HG03439 (cell line): Measurements from ENCODE around the gene DEPDC1B.
"Not testable (repeated sequence)": the region's sequence is repeated elsewhere in the genome, so short reads cannot be mapped to it uniquely, and the experiment has no call there.

Experiments
- ATAC-seq: cut with Tn5 transposase; IDR thresholded peaks from one replicate; pipeline ENCODE4 v1.9.1; 2021; ENCODE audit warnings: mild to moderate bottlenecking, moderate library complexity; ENCODE audit not compliant: unreplicated experiment

DEPDC1B gene

DNA sequence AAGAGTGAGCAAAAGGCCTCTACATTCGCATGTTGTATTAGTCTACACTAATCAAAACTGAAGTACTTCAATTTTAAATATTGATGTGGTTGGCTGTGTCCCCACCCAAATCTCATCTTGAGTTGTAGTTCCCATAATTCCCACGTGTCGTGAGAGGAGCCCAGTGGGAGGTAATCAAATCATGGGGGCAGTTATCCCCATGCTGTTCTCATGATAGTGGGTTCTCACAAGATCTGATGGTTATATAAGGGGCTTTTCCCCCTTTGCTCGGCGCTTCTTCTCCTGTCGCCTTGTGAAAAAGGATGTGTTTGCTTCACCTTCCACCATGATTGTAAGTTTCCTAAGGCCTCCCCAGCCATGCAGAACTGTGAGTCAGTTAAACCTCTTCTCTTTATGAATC, 112.7 kb downstream of the DEPDC1B start:
- not testable (repeated sequence) for ATAC-seq

DNA sequence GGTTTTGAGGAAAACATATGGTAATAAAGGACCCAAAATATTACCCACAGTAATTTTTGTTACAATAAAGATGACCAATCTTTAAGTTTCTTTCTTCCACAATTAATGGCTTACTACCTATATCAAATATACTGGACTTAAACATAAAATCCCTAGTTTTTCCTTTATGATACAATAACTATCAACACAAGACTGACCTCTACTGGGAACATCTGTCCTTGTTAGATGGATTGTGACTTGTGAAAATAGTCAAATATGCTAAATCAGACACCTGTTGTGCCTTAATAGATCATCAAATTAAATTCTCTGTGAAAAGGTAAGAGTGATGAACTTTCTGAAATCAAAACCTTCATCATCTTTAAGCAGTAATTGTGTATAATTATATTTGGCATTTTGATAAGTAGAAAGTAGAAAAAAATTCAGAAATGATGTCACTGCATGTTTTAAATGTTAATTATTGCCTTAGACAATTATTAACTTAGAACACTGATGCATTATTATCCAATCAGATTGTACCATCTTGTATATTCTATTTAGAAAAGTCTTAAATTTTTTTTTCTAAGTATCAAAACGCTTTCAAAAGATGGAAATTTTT, 113.6 kb downstream of the DEPDC1B start:
- ATAC-seq: no peak

DNA sequence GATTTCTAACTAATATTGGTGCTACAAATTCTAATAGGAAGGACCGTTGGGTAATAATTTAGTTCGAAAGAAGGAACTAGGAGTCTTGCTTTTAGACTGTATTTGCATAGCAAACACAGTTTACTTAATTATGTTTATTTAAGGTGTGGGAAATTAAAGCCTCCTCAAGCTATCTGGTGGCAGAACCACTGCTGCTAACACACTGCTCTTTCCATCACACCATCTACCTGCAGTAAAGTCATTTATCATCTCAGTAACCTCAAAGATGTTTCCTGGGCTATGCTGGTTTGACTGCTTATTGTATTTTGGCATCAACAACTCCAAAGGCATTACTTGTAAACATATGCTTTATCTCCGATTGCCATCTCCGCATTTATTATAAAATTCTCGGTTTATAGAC, 114.3 kb downstream of the DEPDC1B start:
- ATAC-seq: no peak

DNA sequence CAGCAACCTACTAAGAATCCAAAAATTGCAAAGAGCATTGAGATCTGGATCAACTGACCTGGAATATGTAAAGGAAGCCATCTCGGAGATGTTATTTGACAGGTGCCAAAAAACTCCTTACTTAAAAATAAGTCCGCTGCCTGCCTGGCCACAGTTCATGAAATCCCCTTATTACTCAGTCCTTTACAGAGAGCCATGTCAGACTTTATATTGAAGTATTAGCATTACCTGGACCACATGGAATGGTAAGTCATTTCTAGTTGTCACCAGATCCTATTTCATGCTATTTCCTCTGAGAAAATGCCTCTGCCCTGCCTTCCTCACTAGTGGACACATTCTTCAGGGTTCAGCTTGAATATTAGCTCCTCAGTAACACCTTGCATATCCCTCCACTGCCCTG, 115.7 kb downstream of the DEPDC1B start:
- no peak for ATAC-seq

DNA sequence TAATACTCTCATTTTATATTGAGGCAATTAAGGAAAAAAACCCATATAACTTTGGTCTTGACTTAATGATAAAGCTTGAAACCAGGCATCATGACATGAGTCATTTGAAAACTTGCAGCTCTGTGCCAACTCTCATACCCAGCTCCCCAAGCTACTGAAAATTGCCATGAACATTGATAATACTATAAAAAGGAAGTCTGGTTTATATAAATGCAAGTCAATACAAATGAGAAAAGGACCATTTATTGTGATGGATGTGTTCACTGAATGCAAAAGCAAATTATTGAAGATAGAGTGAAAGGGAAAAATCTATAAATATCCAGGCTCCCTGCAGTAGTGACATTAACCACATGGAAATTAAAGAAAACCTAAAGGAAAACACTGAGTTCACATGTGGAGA, 116.3 kb downstream of the DEPDC1B start:
- no peak for ATAC-seq

DNA sequence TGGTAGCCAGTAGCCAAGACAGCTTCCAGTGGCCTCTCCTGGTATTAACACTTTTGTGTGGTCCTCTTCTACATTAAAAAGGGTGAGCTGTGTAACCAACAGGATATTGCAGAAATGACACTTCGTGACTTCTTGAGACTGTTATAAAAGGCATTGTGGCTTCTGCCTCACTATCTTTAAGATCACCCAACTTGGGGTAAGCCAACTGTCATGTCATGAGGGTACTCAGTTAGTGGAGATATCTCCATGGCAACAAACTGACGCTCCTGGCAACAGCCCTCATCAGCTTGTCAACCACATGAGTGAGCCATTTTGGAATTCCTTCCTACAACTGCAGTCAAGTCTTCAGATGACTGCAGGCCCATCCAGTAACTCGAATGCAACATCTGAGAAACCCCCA, 121.7 kb downstream of the DEPDC1B start:
- ATAC-seq: no peak

DNA sequence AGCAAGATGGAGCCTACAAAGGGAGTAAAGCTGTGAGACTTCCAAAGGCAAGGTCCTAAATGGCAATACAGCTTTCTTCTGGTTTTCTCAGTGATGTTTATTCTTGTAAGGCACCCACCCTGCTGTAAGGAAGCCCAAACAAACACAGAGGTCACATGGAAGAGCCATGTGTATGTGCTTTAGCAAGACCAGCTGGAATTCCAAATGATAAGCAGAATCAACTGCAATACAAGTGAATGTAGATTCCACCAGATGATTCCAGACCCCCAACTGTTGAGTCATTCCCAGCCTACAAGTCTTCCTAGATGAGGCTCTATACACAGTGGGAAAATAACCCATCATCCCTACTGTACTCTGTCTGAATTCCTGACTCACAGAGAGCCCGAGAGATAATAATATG, 122.8 kb downstream of the DEPDC1B start:
- no peak for ATAC-seq

DNA sequence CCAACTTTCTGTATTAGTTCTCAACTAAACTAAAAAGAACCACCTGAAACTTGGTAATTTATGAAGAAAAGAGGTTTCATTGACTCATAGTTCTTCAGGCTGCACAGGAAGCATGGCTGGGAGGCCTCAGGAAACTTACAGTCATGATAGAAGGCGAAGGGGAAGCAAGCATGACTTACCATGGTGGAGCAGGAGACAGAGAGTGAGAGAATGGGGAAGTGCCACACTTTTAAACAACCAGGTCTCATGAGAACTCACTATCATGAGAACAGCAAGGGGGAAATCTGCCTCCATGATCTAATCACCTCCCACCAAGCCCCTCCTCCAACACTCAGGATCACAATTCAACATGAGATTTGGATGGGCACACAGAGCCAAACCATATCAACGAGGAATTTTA, 123.5 kb downstream of the DEPDC1B start:
- no peak for ATAC-seq

DNA sequence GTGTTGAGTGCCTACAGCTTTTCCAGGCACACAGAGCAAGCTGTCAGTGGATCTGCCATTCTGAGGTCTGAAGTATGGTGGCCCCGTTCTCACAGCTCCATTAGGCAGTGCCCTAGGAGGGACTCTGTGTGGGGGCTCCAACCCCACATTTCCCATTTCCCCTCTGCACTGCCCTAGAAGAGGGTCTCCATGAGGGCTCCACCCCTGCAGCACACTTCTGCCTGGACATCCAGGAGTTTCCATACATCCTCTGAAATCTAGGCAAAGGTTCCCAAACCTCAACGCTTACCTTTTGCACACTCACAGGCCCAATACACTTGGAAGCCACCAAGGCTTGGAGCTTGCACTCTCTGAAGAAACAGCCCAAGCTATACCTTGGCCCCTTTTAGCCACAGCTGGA, 131.3 kb downstream of the DEPDC1B start:
- ATAC-seq: no peak

DNA sequence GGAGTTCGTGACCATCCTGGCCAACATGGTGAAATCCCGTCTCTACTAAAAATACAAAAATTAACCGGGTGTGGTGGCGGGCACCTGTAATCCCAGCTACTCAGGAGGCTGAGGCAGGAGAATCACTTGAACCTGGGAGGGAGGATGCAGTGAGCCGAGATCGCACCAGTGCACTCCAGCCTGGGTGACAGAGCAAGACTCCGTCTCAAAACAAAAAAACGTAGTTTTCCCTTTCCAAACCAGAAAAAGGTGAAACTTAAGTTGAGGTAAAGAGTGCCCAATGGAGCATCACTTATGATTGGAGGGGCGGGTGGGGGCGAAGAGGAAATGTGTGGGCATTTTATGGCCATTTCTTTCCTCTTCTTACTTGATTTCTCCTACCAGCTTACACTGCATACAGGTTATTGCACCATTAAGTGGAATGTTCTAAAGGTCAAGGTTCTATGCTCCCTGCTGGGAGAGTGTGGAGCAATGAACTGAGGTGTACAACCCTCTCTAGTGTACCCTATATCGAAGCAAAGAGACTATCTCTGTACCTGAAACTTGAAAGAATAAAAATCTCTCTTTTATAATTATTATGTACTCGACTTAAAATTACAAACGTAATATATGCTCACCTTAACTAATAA, 136.2 kb downstream of the DEPDC1B start:
- ATAC-seq: no peak

DNA sequence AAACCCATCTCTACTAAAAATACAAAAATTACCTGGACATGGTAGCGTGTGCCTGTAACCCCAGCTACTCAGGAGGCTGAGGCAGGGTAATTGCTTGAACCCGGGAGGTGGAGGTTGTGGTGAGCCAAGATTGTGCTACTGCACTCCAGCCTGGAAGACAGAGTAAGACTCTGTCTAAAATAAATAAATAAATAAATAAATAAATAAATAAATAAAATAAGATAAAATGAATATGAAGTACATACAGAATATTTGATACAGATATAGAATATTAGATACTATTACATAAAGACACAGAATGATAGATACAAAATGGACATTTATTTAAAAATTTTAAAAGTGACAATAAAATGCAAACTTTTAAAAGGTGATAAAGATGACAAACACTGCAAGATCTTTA, 146.7 kb downstream of the DEPDC1B start:
- not testable (repeated sequence) for ATAC-seq

DNA sequence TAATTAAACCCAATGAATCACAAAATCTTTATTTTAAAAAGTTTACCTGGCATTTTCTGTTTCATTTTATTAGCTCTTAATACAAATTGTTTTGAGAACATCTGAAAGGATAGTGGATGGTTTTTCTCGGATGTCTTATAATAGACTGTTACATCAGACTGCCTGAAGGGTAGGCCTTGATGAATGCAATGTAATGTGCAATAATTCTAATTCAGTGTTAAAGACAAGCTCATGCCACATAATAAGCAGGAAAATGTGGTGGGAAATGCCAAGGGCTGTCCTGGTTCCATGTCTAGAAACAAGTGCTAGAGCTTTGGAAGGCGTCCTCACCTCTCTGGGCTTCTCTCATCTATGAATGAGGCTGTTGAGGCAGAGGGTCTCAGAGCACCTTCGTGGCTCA, 148.1 kb downstream of the DEPDC1B start:
- ATAC-seq: no peak

DNA sequence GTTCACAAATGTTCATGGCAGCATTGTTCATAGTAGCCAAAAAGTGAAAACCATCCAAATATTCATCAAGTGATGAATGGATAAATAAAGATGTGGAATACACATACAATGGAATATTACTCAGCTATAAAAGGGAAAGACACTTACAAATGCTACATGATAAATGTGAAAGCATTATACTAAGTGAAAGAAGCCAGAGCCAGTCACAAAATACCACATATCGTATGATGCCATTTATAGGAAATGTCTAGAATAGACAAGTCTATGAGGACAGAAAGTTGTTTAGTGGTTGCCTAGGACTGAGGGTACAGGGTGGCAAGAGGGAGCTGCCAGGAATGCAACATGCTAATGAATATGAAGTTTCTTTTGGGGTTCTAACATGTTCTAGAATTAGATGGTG, 148.7 kb downstream of the DEPDC1B start:
- ATAC-seq: no peak

DNA sequence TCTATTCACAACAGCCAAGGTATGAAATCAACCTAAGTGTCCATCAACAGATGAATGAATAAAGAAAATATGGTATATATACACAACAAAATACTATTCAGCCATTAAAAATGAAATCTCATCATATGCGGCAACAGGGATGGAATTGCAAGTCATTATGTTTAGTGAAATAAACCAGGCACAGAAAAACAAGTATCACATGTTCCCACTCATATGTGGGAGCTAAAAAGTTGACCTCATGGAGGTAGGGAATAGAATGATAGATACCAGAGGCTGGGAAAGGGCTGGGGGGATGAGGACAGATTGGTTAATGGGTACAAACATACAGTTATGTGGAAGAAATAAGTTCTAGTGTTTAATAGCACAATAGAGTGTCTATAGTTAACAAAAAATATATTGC, 149.7 kb downstream of the DEPDC1B start:
- no peak for ATAC-seq

DNA sequence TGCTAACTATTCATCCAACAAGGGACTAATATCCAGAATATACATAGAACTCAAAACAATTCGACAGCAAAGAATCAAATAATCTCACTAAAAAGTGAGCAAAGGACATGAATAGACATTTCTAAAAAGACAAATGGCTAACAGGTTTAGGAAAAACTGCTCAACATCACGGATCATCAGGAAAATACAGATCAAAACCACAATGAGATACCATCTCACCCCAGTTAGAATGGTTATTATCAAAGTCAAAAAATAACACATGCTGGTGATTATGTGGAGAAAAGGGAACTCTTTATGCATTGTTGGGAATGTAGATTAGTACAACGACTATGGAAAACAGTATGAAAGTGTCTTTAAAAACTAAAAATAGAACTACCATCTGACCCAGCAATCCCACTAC, 150.1 kb downstream of the DEPDC1B start:
- no peak for ATAC-seq
